CD4-positive, alpha-beta T cell treated with Interleukin-12 subunit alpha and Interleukin-12 subunit beta, for 1 hour (primary cell): ENCODE measurements around the gene TXNDC16.
"Not testable (repeated sequence)": the region's sequence is repeated elsewhere in the genome, so short reads cannot be mapped to it uniquely, and the experiment has no call there.

ENCODE experiments used
- DNase-seq: peaks from one replicate; pipeline ENCODE4 v3.0.0-alpha.2; 2020

The TXNDC16 gene

GRCh38 chr14:52536269-52536668 is 16.0 kb downstream of the TXNDC16 start:
- DNase-seq: no peak

DNA sequence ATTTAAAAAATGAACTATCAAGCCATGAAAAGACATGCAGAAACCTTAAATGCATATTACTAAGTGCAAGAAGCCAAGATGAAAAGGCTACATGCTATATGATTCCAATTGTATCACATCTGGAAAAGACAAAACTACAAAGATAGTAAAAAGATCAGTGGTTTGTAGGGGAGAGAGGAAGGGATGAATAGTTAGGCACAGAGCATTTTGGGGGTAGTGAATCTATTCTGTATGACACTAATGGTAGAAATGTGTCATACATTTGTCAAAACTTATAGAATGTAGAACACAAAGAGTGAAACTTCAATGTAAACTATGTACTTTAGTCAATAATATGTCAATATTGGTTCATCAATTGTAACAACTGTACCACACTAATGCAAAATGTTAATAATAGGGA is 20.8 kb downstream of the TXNDC16 start:
- no peak for DNase-seq

DNA sequence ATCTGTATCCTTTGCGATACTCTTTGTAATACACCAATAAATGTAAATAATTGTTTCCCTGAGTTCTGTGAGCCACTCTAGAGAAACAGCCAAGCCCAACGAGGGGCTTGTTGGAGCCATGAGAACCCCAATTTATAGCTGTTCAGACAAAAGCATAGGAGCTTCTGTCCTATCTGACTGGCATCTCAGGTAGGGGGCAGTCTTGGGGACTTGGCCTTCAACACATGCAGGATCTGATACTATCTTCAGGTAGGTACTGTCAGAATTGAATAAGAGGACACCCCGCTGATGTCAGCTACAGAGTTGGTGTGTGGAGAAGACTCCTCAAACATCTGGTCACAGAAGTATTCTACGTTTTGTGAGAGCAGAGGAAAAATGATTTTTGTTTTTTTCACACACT is 25.3 kb downstream of the TXNDC16 start:
- no peak for DNase-seq

GRCh38 chr14:52522581-52523345 is 29.5 kb downstream of the TXNDC16 start:
- no peak for DNase-seq

- no peak for DNase-seq
Measured at GRCh38 chr14:52522033-52522432, 30.3 kb downstream of the TXNDC16 start.

DNA sequence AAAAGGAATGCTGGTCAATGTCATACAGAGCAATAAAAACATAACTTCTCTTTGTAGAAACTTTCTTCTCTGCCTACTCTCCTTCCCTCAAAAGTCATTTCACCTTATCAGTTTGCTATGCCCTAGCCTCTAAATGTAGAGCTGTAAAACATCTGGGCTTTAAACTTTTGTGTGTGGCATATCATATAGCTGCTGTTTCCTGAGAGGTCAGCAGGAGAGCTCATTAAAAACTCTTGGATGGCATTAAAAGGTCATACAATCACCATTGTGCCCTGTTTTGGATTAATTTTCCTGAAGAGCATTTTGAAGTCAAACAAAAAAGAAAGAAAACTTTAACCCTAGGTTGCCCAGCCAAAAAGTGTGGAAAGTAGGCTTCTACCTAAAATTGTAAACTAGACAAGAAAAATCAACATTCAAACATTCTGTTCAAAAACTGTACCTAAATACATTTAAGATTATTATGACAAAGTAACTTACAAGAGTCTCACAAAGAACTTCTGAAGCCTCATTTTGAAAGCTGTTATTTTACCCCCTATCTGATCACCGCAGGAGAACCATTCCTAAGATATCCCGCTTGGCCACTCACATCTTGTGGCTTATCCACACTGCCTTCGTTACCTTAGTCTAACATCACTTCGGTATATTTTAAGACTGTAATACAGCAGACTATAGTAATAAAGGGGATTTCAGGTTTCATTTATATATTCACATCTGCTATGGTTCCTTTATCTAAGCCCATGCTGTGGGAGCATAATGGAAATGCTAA is 38.1 kb downstream of the TXNDC16 start:
- no peak for DNase-seq

- no peak for DNase-seq
Measured at GRCh38 chr14:52513249-52513648, 39.1 kb downstream of the TXNDC16 start.

DNA sequence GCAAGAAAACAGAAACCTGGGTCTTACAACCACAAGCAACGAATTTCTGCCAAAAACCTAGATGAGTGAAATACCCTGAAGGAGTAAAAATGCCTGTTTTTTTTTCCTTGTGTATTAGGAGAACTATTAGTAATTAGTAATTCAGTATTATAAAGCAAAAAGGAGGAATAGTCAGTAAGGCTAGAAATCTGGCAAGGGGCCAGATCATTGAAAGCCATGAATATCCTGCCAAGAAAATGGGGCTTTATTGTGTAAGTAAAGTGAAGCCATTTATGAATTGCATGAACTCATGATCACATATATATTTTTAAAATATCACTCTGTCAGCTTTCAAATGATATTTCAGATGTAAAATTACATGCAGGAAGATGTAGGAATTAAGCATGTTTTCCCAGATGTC is 57.9 kb downstream of the TXNDC16 start:
- DNase-seq: no peak

- DNase-seq: no peak
Measured at GRCh38 chr14:52485350-52485960, 66.8 kb downstream of the TXNDC16 start.

DNA sequence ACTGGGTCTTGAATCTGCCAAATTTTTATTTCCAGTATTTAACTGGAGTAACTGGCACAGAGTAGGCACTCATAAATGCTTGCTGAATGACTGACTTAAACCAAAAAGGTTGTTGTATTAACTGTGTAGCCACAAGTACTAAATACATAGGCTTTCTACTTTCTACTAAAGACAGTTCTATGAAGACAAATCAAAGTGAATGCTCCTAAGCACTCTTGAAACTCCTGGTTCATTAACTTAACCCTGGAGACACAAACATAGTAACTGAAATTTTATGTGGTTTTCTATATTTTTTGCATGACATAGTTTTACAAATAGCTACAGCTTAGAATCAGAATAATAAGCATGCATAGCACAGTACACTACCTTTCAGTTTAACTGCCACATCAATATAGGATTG is 70.4 kb downstream of the TXNDC16 start:
- no peak for DNase-seq

DNA sequence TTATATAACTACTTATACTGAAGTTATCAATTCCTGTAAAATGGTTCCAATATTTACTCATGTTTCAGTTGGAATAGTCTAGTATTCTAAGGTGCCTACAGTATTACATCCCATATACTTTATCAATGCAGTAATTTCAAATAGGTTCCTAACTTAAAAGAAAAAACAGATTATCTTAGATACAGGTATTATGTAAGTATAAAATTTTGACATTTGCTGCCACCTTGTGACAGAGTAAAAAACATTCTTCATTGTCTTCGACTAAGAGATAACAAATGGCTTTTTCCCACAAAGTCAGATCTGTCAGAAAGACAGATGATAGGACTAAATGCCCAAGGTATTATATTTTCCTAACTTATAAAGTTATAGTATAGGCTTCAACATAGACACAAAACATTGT is 78.7 kb downstream of the TXNDC16 start:
- peak; percentile 67 for DNase-seq

- no peak for DNase-seq
Measured at GRCh38 chr14:52472728-52473127, 79.6 kb downstream of the TXNDC16 start.

DNA sequence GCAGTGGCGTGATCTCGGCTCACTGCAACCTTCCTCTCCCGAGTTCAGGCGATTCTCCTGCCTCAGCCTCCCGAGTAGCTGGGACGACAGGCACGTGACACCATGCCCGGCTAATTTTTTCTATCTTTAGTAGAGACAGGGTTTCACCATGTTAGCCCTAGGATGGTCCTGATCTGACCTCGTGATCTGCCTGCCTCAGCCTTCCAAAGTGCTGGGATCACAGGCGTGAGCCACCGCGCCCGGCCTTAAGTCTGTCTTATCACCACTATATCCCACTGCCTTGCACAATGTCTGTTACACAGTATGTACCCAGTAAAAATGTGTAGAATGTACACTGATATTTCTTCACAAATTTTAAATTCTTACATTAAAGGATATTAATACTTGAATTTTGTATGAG is 80.1 kb downstream of the TXNDC16 start:
- not testable (repeated sequence) for DNase-seq

DNA sequence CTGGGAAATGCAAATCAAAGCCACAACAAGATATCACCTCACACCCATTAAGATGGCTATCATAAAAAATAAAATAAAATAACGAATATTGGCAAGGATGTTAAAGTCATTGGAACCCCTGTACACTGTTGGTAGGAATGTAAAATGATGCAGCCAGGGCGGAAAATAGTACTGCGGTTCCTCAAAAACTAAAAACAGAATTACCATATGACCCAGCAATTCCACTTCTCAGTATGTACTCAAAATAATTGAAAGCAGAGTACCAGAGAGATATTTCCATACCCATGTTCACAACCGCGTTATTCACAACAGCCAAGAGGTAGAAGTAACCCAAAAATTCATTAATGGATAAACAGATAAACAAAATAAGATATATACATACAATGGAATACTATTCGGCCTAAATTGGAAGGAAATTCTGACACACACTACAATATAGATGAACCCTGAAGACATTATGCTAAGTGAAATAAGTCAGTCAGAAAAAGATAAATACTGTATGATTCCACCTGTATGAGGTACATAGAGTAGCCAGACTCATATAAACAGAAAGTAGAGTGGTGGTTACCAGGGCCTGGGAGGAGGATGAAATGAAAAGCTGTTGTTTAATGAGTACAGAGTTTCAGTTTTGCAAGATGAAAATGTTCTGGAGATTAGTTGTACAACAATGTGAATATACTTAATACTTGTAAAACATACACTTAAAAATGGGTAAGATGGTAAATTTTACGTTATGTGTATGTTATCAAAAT is 84.6 kb downstream of the TXNDC16 start:
- no peak for DNase-seq

- DNase-seq: no peak
Measured at GRCh38 chr14:52464175-52464574, 88.1 kb downstream of the TXNDC16 start.

DNA sequence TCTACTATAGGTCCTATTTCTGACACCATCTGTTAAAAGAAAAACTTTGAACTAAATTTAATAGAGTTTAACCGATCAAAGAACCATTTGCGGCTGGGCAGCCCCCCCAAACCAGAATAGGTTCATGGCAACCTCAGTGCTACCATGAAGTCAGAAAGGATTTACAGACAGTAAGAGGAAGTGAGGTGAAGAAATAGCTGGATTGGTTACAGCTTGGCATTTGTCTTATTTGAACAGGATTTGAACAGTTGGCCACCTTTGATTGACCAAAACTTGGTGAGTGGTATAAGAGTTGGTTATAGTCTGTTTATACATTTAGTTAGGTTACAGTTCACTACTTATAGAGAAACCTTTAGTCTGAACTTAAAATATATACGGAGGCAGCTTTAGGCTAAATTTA is 88.9 kb downstream of the TXNDC16 start:
- DNase-seq: no peak

- DNase-seq: no peak
Measured at GRCh38 chr14:52461721-52462120, 90.6 kb downstream of the TXNDC16 start.

DNA sequence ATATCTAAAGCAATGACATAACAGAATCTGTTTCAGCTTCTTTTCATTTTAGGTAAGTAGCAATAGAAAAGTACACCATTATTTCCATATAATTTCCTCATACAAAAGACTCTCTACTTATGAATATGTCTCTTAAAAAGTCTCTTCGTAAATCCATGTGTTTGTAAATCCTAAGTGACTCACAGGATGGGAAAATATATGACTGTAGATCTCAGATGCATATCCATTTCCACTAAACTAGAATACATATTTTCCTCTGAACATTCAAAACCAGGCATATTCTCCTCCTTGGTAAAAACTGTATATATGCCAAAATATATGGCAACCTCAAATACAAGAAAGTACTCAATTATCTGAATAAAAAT is 93.6 kb downstream of the TXNDC16 start:
- no peak for DNase-seq

- DNase-seq: no peak
Measured at GRCh38 chr14:52457411-52457810, 94.9 kb downstream of the TXNDC16 start.

DNA sequence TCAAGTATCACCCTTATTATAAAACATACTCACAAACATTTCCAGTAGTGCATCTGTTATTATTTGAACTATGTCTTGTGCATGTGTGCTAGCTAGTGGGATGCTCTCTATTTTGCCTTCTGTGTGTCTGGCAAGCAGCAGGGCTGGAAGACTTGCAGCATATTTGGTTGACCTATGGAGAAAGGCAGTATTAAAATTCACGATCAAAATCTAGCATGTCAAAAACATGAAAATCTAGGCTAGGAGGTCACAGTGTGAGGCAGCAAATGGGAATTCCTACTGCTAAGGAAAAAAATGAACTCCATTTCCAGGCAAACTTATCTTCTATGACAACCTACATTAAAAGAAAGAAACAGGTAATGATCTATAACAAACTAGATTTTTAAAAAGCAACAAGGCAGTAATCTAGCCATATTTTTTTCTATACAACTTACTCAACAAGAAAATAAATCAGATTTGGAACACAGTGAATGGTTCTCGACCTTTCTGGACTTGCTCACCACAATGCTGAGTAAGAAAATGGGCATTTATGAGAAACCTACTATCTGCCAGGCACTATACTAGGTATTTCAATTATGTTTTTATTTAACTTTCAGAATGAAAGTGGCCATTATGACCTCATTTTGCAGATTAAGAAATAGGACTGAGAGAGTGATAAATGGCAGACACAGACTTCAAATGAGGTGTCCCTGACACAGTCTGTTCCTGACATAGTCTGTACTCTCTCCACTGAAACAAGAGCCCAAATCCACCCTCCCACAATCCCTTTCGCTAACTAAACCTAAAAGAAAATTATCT is 96.8 kb downstream of the TXNDC16 start:
- DNase-seq: no peak

- no peak for DNase-seq
Measured at GRCh38 chr14:52447236-52447635, 105.1 kb downstream of the TXNDC16 start.

GRCh38 chr14:52446355-52446754 is 106.0 kb downstream of the TXNDC16 start:
- DNase-seq: no peak

- DNase-seq: no peak
Measured at GRCh38 chr14:52443506-52443905, 108.8 kb downstream of the TXNDC16 start.
